Loucy (cell line): ENCODE measurements around the gene GUCA1C.

Experiments used
- CTCF ChIP-seq: fragments of 200-600 bp; sonication (generic); conservative IDR thresholded peaks from 2 replicates; pipeline ENCODE4 v1.5.1; 2014; ENCODE audit warnings: mild to moderate bottlenecking, antibody characterized with exemption, low read length
- EZH2phosphoT487 ChIP-seq: fragments of 200-600 bp; IDR thresholded peaks from 2 replicates; pipeline ENCODE4 v1.6.1; 2018; ENCODE audit warnings: antibody characterized with exemption, mild to moderate bottlenecking, moderate library complexity, borderline replicate concordance

- TF ChIP-seq CTCF, result no peak
- TF ChIP-seq EZH2phosphoT487, result no peak
Observed at GRCh38 chr3:108863799-108864135, 89.9 kb downstream of the GUCA1C start.
